Endodermal cell (in vitro differentiated cells): ENCODE results near the gene ACVRL1. TPM values are rescaled to one million over a fixed set of nuclear protein-coding genes. Genes with fewer than 3 reads are reported as not detected.

Source experiments
- DNase-seq: peaks from one replicate; pipeline ENCODE4 v3.0.0-alpha.2; 2017
- H3K27ac ChIP-seq: 2 replicates; pipeline ENCODE4 v1.5.1; 2013; ENCODE audit warnings: mild to moderate bottlenecking, low read depth, low read length, moderate library complexity
- H3K27me3 ChIP-seq: 2 replicates; pipeline ENCODE4 v1.6.1; 2013; ENCODE audit warnings: mild to moderate bottlenecking, low read length, moderate library complexity; ENCODE audit not compliant: insufficient read depth, control insufficient read depth, poor library complexity, severe bottlenecking
- H3K36me3 ChIP-seq: 2 replicates; pipeline ENCODE4 v1.7.0; 2013; ENCODE audit warnings: mild to moderate bottlenecking, low read length, moderate library complexity; ENCODE audit not compliant: control insufficient read depth, insufficient read depth
- H3K4me1 ChIP-seq: one replicate; pipeline ENCODE4 v1.7.0; 2013; ENCODE audit warnings: low read length; ENCODE audit not compliant: control insufficient read depth, insufficient read depth
- H3K4me3 ChIP-seq: 2 replicates; pipeline ENCODE4 v1.5.1; 2013; ENCODE audit warnings: mild to moderate bottlenecking, low read length, moderate library complexity
- H3K9ac ChIP-seq: 2 replicates; pipeline ENCODE4 v1.6.1; 2013; ENCODE audit warnings: mild to moderate bottlenecking, low read length, moderate library complexity; ENCODE audit not compliant: poor library complexity, severe bottlenecking; ENCODE audit errors: extremely low read depth
- H3K9me3 ChIP-seq: 2 replicates; pipeline ENCODE4 v1.6.1; 2013; ENCODE audit warnings: mild to moderate bottlenecking, low read length, moderate library complexity; ENCODE audit not compliant: control insufficient read depth
- H3K27ac Mint-ChIP-seq: 2 replicates; pipeline ENCODE4 v1.8.0; 2020; ENCODE audit warnings: mixed read lengths
- H3K27me3 Mint-ChIP-seq: 2 replicates; pipeline ENCODE4 v1.8.0; 2021; ENCODE audit warnings: mild to moderate bottlenecking, mixed read lengths; ENCODE audit not compliant: insufficient read depth
- H3K36me3 Mint-ChIP-seq: 2 replicates; pipeline ENCODE4 v1.8.0; 2020; ENCODE audit warnings: low read depth, mixed read lengths
- H3K4me1 Mint-ChIP-seq: 2 replicates; pipeline ENCODE4 v1.8.0; 2020; ENCODE audit warnings: mixed read lengths
- H3K4me3 Mint-ChIP-seq: 2 replicates; pipeline ENCODE4 v1.8.0; 2020; ENCODE audit warnings: mild to moderate bottlenecking, moderate library complexity, mixed read lengths
- H3K9me3 Mint-ChIP-seq: 2 replicates; pipeline ENCODE4 v1.8.0; 2020; ENCODE audit warnings: mild to moderate bottlenecking, mixed read lengths
- CTCF ChIP-seq: fragments of 200-600 bp; sonication (generic); conservative IDR thresholded peaks from 2 replicates; pipeline ENCODE4 v1.5.0; 2021; ENCODE audit warnings: antibody characterized with exemption, mild to moderate bottlenecking
- WGBS, 2 experiments: methylation state at CpG; one replicate each; pipeline versions ENCODE4 v1.1.5 to v1.1.7; 2013; ENCODE audit warnings: missing lambda C conversion rate in 2 of 2, mixed read lengths in 1 of 2; ENCODE audit not compliant: insufficient coverage in 1 of 2, insufficient read length in 1 of 2; 5-methylcytosine and 5-hydroxymethylcytosine counted together
- total RNA-seq, 2 donors: library from RNA; stranded (reverse); fragmentation: NEBNext Ultra II Directional in 1 of 2; extraction: Animal tissue kit (Norgen Biotek cat#: 25700) in 1 of 2; gene quantifications; 2 replicates in 1 of 2; 3 replicates in 1 of 2; pipeline ENCODE4 v1.2.1, GENCODE V29; 2021

The ACVRL1 gene
- total RNA-seq, 2 donors from 2014 or later: 0.42 to 0.64 TPM

- Histone ChIP-seq H3K4me1 (no peaks in the 10 kb centered on the region), H3K27me3 (peaks cover 26% of the 10 kb centered on the region), H3K9ac (no peak overlapping the region), H3K9me3 (no peaks in the 10 kb centered on the region), H3K27ac (no peak overlapping the region), H3K36me3 (no peaks in the 10 kb centered on the region), H3K4me3 (no peak overlapping the region)
- DNase-seq: peak; percentile 70
- Mint-ChIP-seq H3K9me3 (no peaks in the 10 kb centered on the region), H3K4me1 (no peaks in the 10 kb centered on the region), H3K27me3 (peaks cover 50% of the 10 kb centered on the region), H3K27ac (no peak overlapping the region), H3K36me3 (no peaks in the 10 kb centered on the region), H3K4me3 (no peak overlapping the region)
- no peak for TF ChIP-seq CTCF
- WGBS, 2 experiments: 75 to 77% methylated on average over 4 to 8 of the region's 8 CpGs
Observed at GRCh38 chr12:51911788-51912711, 4.7 kb downstream of the ACVRL1 start.

- peak; percentile 86 for DNase-seq
- peak; percentile 71 for TF ChIP-seq CTCF
- Mint-ChIP-seq H3K27ac (no peak overlapping the region), H3K4me3 (no peak overlapping the region), H3K4me1 (peaks cover 8% of the 10 kb centered on the region), H3K36me3 (no peaks in the 10 kb centered on the region), H3K9me3 (no peaks in the 10 kb centered on the region), H3K27me3 (peaks cover 43% of the 10 kb centered on the region)
- no peak overlapping the region for H3K27ac ChIP-seq
- no peaks in the 10 kb centered on the region for H3K36me3 ChIP-seq
- WGBS, 2 experiments: 84 to 90% methylated on average over 14 to 30 of the region's 30 CpGs
- H3K4me1 ChIP-seq: peaks cover 6% of the 10 kb centered on the region
- H3K9me3 ChIP-seq: no peaks in the 10 kb centered on the region
- H3K9ac ChIP-seq: no peak overlapping the region
- peaks cover 13% of the 10 kb centered on the region for H3K27me3 ChIP-seq
- no peak overlapping the region for H3K4me3 ChIP-seq
Observed at GRCh38 chr12:51913071-51914033, 6.0 kb downstream of the ACVRL1 start.
